ENCODE data around the gene CBY2. TPM values are rescaled to one million over a fixed set of nuclear protein-coding genes. Genes with fewer than 3 reads are reported as not detected.

Gene CBY2
- total and polyA plus RNA-seq, 12 donors = not detected

DNA sequence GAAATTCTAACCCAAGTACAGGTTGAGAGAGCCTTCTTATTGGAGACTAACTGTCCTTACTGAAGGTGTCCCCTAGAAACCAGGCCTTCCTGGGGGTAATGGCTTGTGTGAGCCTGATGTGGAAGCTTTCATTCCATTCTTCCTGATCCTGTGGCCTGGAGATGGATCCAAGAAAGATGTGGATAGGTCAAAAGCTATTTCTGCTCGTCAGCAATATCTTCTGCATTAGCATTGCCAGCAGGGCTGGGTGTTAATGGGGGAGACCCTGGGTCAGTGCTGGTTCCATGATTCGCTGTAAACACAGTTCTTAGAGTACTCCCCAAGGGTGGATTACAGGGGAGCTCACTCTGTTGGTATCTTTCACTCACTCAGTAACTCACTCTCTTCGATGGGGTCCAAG lies 42.9 kb downstream of the CBY2 start:
- peaks cover 0 to 8% (median 0%) of the 10 kb centered on the region in 9 donors for H3K4me1 ChIP-seq
- H3K9me3 ChIP-seq = no peaks in the 10 kb centered on the region
- WGBS, 2 donors = 88% methylated on average over 3 of the region's 3 CpGs
- DNase-seq (no peak), ATAC-seq (no peak)
- TF ChIP-seq, protein P1, sequence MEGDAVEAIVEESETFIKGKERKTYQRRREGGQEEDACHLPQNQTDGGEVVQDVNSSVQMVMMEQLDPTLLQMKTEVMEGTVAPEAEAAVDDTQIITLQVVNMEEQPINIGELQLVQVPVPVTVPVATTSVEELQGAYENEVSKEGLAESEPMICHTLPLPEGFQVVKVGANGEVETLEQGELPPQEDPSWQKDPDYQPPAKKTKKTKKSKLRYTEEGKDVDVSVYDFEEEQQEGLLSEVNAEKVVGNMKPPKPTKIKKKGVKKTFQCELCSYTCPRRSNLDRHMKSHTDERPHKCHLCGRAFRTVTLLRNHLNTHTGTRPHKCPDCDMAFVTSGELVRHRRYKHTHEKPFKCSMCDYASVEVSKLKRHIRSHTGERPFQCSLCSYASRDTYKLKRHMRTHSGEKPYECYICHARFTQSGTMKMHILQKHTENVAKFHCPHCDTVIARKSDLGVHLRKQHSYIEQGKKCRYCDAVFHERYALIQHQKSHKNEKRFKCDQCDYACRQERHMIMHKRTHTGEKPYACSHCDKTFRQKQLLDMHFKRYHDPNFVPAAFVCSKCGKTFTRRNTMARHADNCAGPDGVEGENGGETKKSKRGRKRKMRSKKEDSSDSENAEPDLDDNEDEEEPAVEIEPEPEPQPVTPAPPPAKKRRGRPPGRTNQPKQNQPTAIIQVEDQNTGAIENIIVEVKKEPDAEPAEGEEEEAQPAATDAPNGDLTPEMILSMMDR (IDR thresholded peaks at IDR 0.05) = no peak
- peaks cover 0 to 4% (median 0%) of the 10 kb centered on the region in 7 donors for H3K27me3 ChIP-seq
- intact Hi-C loops (cut with DNase I) = no loop called here
- H3K27ac ChIP-seq = no peak overlapping the region
- H3K4me3 ChIP-seq = no peak overlapping the region
- no peaks in the 10 kb centered on the region for H3K36me3 ChIP-seq

DNA sequence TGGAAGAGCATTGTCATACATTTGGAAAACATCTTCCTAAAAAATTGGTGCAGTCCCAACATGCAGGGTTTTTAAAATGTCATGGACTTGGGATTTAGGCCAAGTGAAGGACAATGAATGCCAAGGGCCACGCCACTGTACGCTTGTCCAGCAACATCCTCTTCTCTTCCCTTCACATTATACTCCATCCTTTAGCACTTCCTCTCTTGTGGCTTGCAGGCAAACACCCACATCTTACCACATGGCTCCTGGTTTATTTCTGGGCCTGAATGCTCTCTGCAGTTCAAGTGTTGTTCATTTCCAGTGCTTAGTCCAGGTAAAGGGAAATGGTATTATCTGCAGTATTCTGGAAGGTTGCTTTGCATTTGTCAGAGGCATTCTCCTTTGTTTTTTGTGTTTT lies 45.0 kb downstream of the CBY2 start:
- intact Hi-C loops (cut with DNase I) = no loop called here
- H3K4me3 ChIP-seq = no peak overlapping the region
- no peak overlapping the region for H3K27ac ChIP-seq
- H3K36me3 ChIP-seq = no peaks in the 10 kb centered on the region
- 46 to 52% methylated on average over 2 of the region's 2 CpGs for WGBS, 2 donors
- H3K4me1 ChIP-seq = peaks cover 0 to 8% (median 0%) of the 10 kb centered on the region in 9 donors
- TF ChIP-seq, protein P1 (IDR thresholded peaks at IDR 0.05) = no peak
- peaks cover 0 to 4% (median 0%) of the 10 kb centered on the region in 7 donors for H3K27me3 ChIP-seq
- H3K9me3 ChIP-seq = no peaks in the 10 kb centered on the region
- DNase-seq (no peak), ATAC-seq (no peak)

DNA sequence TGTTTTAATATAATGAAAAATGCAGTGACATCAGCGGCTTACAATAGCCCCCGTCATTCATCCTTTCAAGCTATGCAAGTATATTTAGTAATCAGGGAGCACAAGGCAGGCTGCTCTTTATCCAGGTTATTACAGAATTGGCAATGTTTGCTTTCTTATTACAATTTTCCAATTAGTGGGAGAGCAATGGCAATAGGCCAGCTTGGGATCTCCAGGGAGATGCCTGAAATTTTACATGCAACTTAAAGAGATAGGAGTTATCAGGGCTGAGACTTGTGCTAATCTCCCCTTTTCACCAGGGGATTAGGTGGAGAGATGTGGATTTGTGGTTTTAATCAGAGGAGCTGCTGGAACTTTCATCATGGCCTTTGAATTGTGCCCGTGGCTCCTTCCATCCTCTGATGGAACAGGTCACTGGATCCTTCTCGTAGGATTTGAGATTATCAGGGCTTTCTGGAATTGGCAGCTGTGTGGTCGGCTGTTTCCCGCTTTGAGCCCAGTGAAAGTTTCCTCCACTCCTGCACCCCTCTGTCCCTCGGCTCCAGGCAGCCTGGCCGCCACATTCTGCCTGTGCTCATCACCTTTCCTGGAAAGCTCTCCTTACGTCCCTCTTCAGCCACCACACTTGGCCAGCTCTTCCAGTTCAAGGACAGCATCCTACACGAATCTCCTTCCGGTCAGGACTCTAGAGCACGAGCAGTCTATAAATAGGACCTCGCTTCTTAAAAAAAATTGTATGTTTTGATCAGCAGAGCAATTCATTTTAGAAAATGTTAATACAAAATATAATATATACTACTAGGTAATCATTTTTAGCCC lies 47.0 kb downstream of the CBY2 start:
- TF ChIP-seq, protein P1 (IDR thresholded peaks at IDR 0.05) = no peak
- ATAC-seq (peak in 1 of 8 donors; percentile 63), DNase-seq (no peak)
- no peak overlapping the region for H3K27ac ChIP-seq
- no peak overlapping the region for H3K4me3 ChIP-seq
- WGBS, 2 donors = 23 to 27% methylated on average over 13 of the region's 13 CpGs
- intact Hi-C loops (cut with DNase I) = no loop called here
- no peaks in the 10 kb centered on the region for H3K9me3 ChIP-seq
- H3K4me1 ChIP-seq = peaks cover 0 to 8% (median 0%) of the 10 kb centered on the region in 9 donors
- H3K27me3 ChIP-seq = peaks cover 0 to 4% (median 0%) of the 10 kb centered on the region in 7 donors
- H3K36me3 ChIP-seq = no peaks in the 10 kb centered on the region

DNA sequence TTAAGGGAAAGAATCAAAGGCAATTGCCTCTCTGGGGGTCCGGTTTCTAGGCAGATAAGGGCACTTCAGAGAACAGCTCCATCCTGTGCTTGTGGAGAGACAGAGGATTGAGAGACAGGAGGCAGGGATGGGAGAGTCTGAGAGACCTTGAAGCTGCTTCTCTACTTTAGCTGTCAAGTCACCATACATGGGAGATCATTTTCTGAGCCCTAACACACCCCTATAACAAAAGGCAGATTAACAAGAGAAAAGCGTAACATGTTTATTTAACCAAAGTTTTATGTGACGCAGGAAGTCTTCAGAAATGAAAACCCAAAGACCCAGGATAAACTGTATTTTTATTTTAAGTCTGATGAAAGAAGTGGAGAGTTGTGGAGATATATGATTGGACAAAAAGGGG lies 48.4 kb downstream of the CBY2 start:
- 85% methylated on average over 3 of the region's 3 CpGs for WGBS, 2 donors
- TF ChIP-seq, protein P1 (IDR thresholded peaks at IDR 0.05) = no peak
- Histone ChIP-seq H3K4me3 (no peak overlapping the region), H3K4me1 (peaks cover 0 to 8% (median 0%) of the 10 kb centered on the region in 9 donors), H3K27ac (no peak overlapping the region), H3K9me3 (no peaks in the 10 kb centered on the region), H3K27me3 (peaks cover 0 to 4% (median 0%) of the 10 kb centered on the region in 7 donors), H3K36me3 (no peaks in the 10 kb centered on the region)
- no peak for ATAC-seq
- DNase-seq = no peak
- intact Hi-C loops (cut with DNase I) = no loop called here
